Mucosa of descending colon (tissue), 3 donors: ENCODE results near the gene WDTC1. TPM values are rescaled to one million over a fixed set of nuclear protein-coding genes. Genes with fewer than 3 reads are reported as not detected.
"Not testable (repeated sequence)": the region's sequence is repeated elsewhere in the genome, so short reads cannot be mapped to it uniquely, and the experiment has no call there.

Experiments
- ATAC-seq: fragments of 200-7000 bp; cut with Tn5 transposase; one replicate; pipeline ENCODE4 v1.9.1; 2020; ENCODE audit warnings: mild to moderate bottlenecking, moderate library complexity
- DNase-seq, 3 donors: peaks; one replicate each; pipeline ENCODE4 v3.0.0-alpha.2; 2020
- H3K36me3 ChIP-seq: fragments of 200-600 bp; one replicate; pipeline ENCODE4 v1.8.0; 2021; ENCODE audit warnings: low read depth, mild to moderate bottlenecking
- H3K4me1 ChIP-seq: fragments of 200-600 bp; one replicate; pipeline ENCODE4 v1.8.0; 2021; ENCODE audit warnings: low read depth, mild to moderate bottlenecking
- H3K4me3 ChIP-seq: fragments of 200-600 bp; one replicate; pipeline ENCODE4 v1.8.0; 2021; ENCODE audit warnings: mild to moderate bottlenecking
- H3K9me3 ChIP-seq: fragments of 200-600 bp; one replicate; pipeline ENCODE4 v1.8.0; 2021; ENCODE audit warnings: mild to moderate bottlenecking
- CTCF ChIP-seq: fragments of 200-600 bp; IDR thresholded peaks from one replicate; pipeline ENCODE4 v1.8.0; 2022; ENCODE audit warnings: antibody characterized with exemption, mild to moderate bottlenecking
- intact Hi-C, 2 donors: fragments of 100-400 bp; cut with DNase I in 1 of 2; cut with micrococcal nuclease in 1 of 2; formaldehyde crosslinking; loops; one replicate each; pipeline versions ENCODE4 v1.11.0 to v1.11.1; 2022; cut with DNase I, micrococcal nuclease
- total RNA-seq, 3 donors: library from RNA; stranded (reverse); fragmentation: NEBNext Ultra II Directional in 2 of 3; extraction: Animal tissue kit (Norgen Biotek cat#: 25700) in 2 of 3; gene quantifications; one replicate each; pipeline versions ENCODE4 v1.2.1 to v1.2.4, GENCODE V29; 2021 to 2023
- donor health status: DM: no; HTN: no; CAD: no; lungs with moderate emphysema.
- donor health status: DM: no; HTN: no; CAD: no.
- donor health status: DM: no; HTN: yes; CAD: no.

Gene WDTC1
- total RNA-seq, 3 donors from 2014 or later: 35.2 to 56.4 (median 45.5) TPM

- no peak for DNase-seq
- no peaks in the 10 kb centered on the region for H3K9me3 ChIP-seq
- no peak for ATAC-seq
- intact Hi-C loops: no loop called here
- H3K36me3 ChIP-seq: no peaks in the 10 kb centered on the region
- no peak overlapping the region for H3K4me3 ChIP-seq
- H3K4me1 ChIP-seq: peaks cover under 1% of the 10 kb centered on the region
- no peak for TF ChIP-seq CTCF
Measured at GRCh38 chr1:27241677-27242076, 7.2 kb downstream of the WDTC1 start.

GRCh38 chr1:27243665-27244064, 9.2 kb downstream of the WDTC1 start:
- DNase-seq, H3K4me1 ChIP-seq, H3K36me3 ChIP-seq, ATAC-seq, intact Hi-C loops, H3K4me3 ChIP-seq, H3K9me3 ChIP-seq: not testable (repeated sequence)

DNA sequence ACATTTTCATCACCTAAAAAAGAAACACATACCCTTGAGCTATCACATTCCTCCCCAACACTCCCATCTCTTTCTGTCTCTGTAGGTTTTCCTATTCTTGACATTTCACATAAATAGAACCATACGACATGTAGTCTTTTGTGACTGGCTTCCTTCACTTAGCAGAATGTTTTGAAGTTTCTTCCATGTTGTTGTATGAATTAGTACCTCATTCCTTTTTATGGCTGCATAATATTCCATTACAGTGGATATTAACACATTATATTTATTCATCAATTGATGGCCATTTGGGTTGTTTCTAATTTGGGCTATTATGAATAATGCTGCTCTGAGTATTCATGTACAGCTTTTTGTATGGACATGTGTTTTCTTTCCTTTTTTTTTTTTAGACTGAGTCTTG, 11.8 kb downstream of the WDTC1 start:
- intact Hi-C loops: no loop called here
- DNase-seq (no peak), ATAC-seq (no peak)
- H3K4me1 ChIP-seq: no peaks in the 10 kb centered on the region
- H3K36me3 ChIP-seq: no peaks in the 10 kb centered on the region
- H3K4me3 ChIP-seq: no peak overlapping the region
- no peaks in the 10 kb centered on the region for H3K9me3 ChIP-seq
- TF ChIP-seq CTCF: no peak

GRCh38 chr1:27253596-27253995, 19.2 kb downstream of the WDTC1 start:
- H3K4me3 ChIP-seq: no peak overlapping the region
- no peaks in the 10 kb centered on the region for H3K9me3 ChIP-seq
- TF ChIP-seq CTCF: no peak
- no peaks in the 10 kb centered on the region for H3K4me1 ChIP-seq
- intact Hi-C loops: no loop called here
- DNase-seq (no peak), ATAC-seq (no peak)
- no peaks in the 10 kb centered on the region for H3K36me3 ChIP-seq

GRCh38 chr1:27255136-27255535, 20.7 kb downstream of the WDTC1 start:
- Histone ChIP-seq H3K4me1 (no peaks in the 10 kb centered on the region), H3K36me3 (no peaks in the 10 kb centered on the region), H3K9me3 (no peaks in the 10 kb centered on the region), H3K4me3 (no peak overlapping the region)
- DNase-seq (no peak), ATAC-seq (no peak)
- intact Hi-C loops: no loop called here
- TF ChIP-seq CTCF: no peak

DNA sequence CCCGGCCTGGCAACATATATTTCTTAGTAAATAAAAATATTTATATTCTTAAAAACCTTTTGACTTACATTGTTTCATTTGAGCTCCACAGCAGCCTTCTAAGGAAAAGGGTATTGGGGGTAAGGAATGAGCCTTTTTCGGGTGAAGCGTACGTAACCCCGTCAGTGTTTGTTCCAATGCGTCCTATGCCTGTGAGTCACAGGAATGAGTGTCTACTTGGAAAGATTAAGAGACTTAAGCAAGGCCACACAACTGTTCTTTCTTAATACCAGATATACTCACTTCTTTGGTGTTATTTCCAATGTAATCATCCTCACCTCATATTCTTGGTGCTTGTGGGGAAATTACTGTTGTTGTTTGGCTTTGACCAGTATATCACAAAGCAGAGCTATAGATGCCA, 22.7 kb downstream of the WDTC1 start:
- Histone ChIP-seq H3K4me3 (no peak overlapping the region), H3K4me1 (no peaks in the 10 kb centered on the region), H3K9me3 (no peaks in the 10 kb centered on the region), H3K36me3 (no peaks in the 10 kb centered on the region)
- intact Hi-C loops: no loop called here
- DNase-seq (no peak), ATAC-seq (no peak)
- no peak for TF ChIP-seq CTCF
